Thymus (tissue), 11 donors: ENCODE data around the gene NBPF20. TPM values are rescaled to one million over a fixed set of nuclear protein-coding genes. Genes with fewer than 3 reads are reported as not detected.
A peak's percentile ranks its signal among the peaks of the same experiment; 100 is the strongest.
"Not testable (repeated sequence)": the region's sequence is repeated elsewhere in the genome, so short reads cannot be mapped to it uniquely, and the experiment has no call there.

ENCODE experiments used
- DNase-seq, 9 donors: peaks; one replicate each; pipeline ENCODE4 v3.0.0-alpha.2; 2013; ENCODE audit warnings: low spot score in 9 of 9, low read depth in 6 of 9, missing footprints in 1 of 9
- H3K27ac ChIP-seq, 2 donors: one replicate each; pipeline ENCODE4 v1.5.1; 2013; ENCODE audit warnings: control low read depth in 1 of 2, low read depth in 1 of 2, low read length in 1 of 2, mild to moderate bottlenecking in 1 of 2, moderate library complexity in 1 of 2
- H3K27me3 ChIP-seq, 2 donors: one replicate each; pipeline ENCODE4 v1.5.1; 2013; ENCODE audit warnings: low read length in 1 of 2; ENCODE audit not compliant: control insufficient read depth in 2 of 2, insufficient read depth in 1 of 2
- H3K36me3 ChIP-seq, 2 donors: one replicate each; pipeline ENCODE4 v1.5.1; 2013; ENCODE audit warnings: low read length in 1 of 2, mild to moderate bottlenecking in 1 of 2, moderate library complexity in 1 of 2; ENCODE audit not compliant: control insufficient read depth in 2 of 2, insufficient read depth in 2 of 2
- H3K4me1 ChIP-seq, 2 donors: one replicate each; pipeline ENCODE4 v1.5.1; 2013; ENCODE audit warnings: low read length in 2 of 2; ENCODE audit not compliant: control insufficient read depth in 2 of 2, insufficient read depth in 2 of 2
- H3K4me3 ChIP-seq, 2 donors: one replicate each; pipeline ENCODE4 v1.5.1; 2013; ENCODE audit warnings: low read length in 2 of 2, control low read depth in 1 of 2, mild to moderate bottlenecking in 1 of 2
- H3K9me3 ChIP-seq, 2 donors: one replicate each; pipeline ENCODE4 v1.5.1; 2013; ENCODE audit warnings: low read length in 1 of 2, mild to moderate bottlenecking in 1 of 2; ENCODE audit not compliant: control insufficient read depth in 2 of 2, insufficient read depth in 1 of 2
- WGBS: extraction: QIAGEN DNeasy Blood & Tissue Kit; methylation state at CpG from one replicate; pipeline ENCODE4 v1.1.7; 2013; 5-methylcytosine and 5-hydroxymethylcytosine counted together
- polyA plus RNA-seq: library from polyadenylated mRNA; stranded (reverse); fragments of 200-250 nt; gene quantifications from one replicate; pipeline ENCODE4 v1.2.3, GENCODE V29; 2013
- total RNA-seq: library from RNA; stranded (reverse); fragments of 120-200 nt; gene quantifications from one replicate; pipeline ENCODE4 v1.2.4, GENCODE V29; 2013
- donor health status: healthy.

The NBPF20 gene
- total and polyA plus RNA-seq, 2 donors: 1.6 to 2.1 TPM

DNA sequence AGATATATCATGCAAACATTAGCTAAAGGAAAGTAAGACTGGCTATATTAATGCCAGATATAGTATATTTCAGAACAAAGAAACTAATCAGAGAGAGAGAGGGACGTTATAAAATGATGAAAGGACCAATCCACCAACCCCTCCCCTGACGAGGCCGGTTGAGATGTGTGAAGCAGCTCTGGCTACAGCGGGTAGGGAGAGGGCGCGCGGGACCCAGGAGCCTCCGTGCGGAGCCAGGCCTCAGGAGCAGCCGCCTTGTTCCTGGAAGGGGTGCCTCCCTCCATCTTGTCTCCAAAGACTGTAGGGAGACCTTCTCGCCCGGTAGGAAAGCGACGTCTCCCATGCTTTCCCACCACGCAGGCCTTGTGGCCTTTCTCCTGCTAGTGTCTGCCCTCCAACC is 5.4 kb upstream of the NBPF20 start:
- not testable (repeated sequence) for H3K27ac ChIP-seq, H3K36me3 ChIP-seq, DNase-seq, H3K9me3 ChIP-seq, H3K4me3 ChIP-seq, H3K4me1 ChIP-seq
- WGBS: 19% methylated on average over 9 of the region's 15 CpGs
- H3K27me3 ChIP-seq: peaks cover 6 to 36% of the 10 kb centered on the region in 2 donors

DNA sequence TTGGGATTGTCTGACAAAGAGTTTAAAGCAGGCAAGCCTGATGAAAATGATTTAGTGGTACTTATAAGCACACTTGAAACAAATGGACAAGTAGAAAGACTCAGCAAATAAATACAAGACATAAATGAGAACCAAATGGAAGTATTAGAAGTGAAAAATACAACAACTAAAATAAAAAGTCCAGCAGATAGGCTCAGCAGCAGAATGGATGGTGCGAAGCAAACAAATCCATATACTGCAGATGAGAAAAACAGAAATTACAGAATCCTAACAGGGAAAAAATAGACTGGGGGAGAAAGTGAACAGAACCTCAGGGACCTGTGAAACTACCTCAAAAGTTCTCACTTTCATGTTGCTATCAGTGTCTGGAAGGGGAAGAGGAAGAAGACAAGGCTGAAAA is 3.9 kb upstream of the NBPF20 start:
- H3K4me3 ChIP-seq, DNase-seq, H3K36me3 ChIP-seq, H3K27ac ChIP-seq, H3K9me3 ChIP-seq, H3K4me1 ChIP-seq: not testable (repeated sequence)
- 100% methylated on average over 1 of the region's 1 CpG for WGBS
- H3K27me3 ChIP-seq: peaks cover 6 to 46% of the 10 kb centered on the region in 2 donors

DNA sequence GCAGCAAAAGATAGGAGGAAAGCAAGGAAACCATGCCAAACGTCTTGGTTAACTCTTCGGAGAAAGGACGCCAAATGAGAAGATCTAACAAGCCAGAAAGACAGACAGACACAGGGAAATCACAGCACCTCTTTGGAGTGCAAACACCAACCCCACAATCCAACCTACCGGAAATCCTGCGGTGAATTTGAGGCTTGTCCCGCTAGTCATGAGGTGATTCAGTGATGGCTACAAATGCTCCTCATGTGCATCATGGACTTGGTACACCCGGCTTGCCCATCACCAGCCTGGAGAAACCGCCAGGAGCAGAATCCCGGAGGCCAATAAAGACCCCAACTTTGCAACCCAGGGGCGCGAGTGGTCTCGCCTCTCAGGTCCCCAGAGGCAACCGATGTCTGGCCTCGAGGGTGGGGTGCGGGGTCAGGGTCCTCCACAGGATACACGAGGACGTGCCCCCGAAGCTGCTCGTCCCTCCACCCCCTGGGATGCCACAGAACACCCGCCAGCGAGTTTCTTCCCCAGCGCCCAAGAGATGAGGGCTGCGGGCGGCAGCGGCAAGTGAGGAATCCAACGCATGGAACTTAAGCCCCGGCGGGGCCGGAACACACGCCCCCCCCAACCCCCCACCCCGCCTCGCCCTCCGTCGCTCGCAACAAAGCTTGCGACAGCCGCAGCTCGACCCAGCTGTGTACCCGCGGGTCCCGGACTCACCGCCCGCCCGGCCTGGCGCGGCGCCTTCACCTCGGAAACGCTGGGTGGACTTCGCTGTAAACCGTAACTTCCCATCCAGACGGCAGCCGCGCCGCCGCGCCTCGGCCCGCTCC is 579 bp downstream of the NBPF20 start:
- not testable (repeated sequence) for H3K36me3 ChIP-seq, H3K27ac ChIP-seq, H3K4me1 ChIP-seq, H3K9me3 ChIP-seq
- peak in 1 of 9 donors; percentile 11 for DNase-seq
- under 1% methylated on average over 41 of the region's 59 CpGs for WGBS
- H3K4me3 ChIP-seq: peak overlapping the region; percentile 43 to 51
- peaks cover 2 to 33% of the 10 kb centered on the region in 2 donors for H3K27me3 ChIP-seq

DNA sequence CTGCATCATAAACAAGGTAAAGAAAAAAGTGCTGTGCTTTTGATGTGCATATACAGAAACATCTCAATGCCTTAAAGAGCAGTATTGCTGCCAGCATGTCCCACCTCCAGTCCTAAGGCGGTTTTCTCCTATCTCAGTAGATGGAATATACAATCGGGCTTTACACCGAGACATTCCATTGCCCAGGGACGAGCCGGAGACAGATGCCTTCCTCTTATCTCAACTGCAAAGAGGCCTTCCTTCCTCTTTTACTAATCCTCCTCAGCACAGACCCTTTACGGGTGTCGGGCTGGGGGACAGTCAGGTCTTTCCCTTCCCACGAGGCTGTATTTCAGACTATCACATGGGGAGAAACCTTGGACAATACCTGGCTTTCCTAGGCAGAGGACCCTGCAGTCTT is 10.3 kb downstream of the NBPF20 start:
- 42% methylated on average over 6 of the region's 8 CpGs for WGBS

DNA sequence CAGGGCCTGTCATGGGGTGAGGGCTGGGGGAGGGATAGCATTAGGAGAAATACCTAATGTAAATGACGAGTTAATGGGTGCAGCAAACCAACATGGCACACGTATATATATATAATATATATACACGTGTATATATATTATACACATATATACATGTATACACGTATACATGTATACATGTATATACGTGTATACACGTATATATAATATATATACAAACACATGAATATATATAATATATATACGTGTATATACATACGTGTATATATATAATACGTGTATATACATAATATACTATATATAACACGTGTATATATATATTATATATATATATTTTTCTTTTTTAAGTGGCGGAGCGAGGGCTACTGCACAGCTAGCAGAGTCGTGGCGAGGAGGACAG is 18.1 kb downstream of the NBPF20 start:
- 98% methylated on average over 14 of the region's 14 CpGs for WGBS
- H3K4me1 ChIP-seq, H3K27me3 ChIP-seq, H3K9me3 ChIP-seq, H3K36me3 ChIP-seq, H3K4me3 ChIP-seq, H3K27ac ChIP-seq, DNase-seq: not testable (repeated sequence)

More for the DNA sequence above, 10.3 kb downstream of the NBPF20 start:
- not testable (repeated sequence) for H3K36me3 ChIP-seq, H3K4me1 ChIP-seq, H3K4me3 ChIP-seq, H3K27ac ChIP-seq, H3K9me3 ChIP-seq, DNase-seq, H3K27me3 ChIP-seq

DNA sequence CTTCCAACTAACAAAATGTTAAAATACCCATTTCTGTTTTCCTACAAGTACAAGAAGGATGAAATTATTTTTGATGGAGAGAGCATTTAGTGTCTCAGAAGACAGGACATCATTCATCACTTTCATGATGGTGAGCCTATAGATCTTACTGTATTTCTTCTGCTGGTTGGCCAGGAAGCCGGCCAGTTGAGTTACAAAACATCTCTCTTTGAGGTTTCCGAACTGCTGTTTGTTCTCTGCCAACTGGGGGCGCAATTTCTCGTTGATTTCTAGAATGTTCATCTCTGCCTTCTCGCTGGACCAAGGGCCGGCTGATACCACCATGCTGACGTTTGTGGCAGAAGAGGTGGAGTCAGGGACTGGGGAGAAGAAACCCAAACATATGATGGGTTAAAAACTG is 20.5 kb downstream of the NBPF20 start:
- not testable (repeated sequence) for H3K4me3 ChIP-seq, H3K9me3 ChIP-seq, DNase-seq, H3K27me3 ChIP-seq, H3K36me3 ChIP-seq, H3K27ac ChIP-seq, H3K4me1 ChIP-seq
- 63% methylated on average over 4 of the region's 7 CpGs for WGBS

DNA sequence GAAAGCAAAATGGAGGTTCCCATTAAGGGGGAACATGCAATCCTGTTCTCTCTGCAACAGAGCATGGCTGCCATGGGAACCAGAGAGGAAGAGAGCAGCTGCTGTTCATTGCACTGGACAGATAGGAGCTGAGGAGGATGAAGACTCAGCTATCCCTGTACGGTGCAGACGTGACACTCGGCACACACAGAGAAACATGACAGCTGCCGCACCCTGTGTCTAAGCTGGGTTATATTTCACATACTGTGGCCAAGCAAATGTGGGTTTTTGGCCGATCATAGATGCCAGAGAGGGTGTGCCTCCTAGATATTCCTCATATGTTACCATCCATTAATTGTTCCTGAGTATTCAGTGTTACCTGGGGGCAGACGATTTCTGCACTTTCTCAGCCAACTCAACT is 24.7 kb downstream of the NBPF20 start:
- H3K27me3 ChIP-seq, H3K4me3 ChIP-seq, H3K4me1 ChIP-seq, H3K27ac ChIP-seq, DNase-seq, H3K9me3 ChIP-seq, H3K36me3 ChIP-seq: not testable (repeated sequence)
- WGBS: 98% methylated on average over 6 of the region's 6 CpGs

Other genes starting within 250 kb of the NBPF20 start
- not detected for gene PPIAL4D, start 183.4 kb downstream of the NBPF20 start, total RNA-seq
- gene PPIAL4D, start 183.4 kb downstream of the NBPF20 start, polyA plus RNA-seq: not detected
- gene GPR89A, start 182.4 kb upstream of the NBPF20 start, total RNA-seq: 25.2 TPM
- gene GPR89A, start 182.4 kb upstream of the NBPF20 start, polyA plus RNA-seq: 21.3 TPM